ENCODE data around the gene OR3A1.
"Not testable (repeated sequence)": the region's sequence is repeated elsewhere in the genome, so short reads cannot be mapped to it uniquely, and the experiment has no call there.

Gene OR3A1

DNA sequence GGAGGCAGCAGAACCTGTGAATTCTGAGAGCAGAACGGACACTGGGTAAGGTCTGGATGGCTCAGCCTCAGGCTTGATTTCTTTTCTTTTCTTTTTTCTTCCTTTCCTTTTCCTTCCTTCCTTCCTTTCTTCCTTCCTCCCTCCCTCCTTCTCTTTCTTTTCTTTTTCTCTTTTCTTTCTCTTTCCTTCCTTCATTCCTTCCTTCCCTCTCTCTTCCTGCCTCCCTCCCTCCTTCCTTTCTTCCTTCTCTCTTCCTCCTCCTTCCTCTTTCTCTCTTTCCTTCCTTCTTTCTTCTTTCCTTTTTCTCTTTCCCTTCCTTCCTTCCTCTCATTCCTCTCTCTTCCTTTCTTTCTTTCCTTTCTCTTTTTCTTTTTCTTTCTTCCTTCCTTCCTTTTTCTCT is 38.0 kb downstream of the OR3A1 start:
- no peak overlapping the region for H3K4me3 ChIP-seq (replicated peaks; ENCODE audit: low read depth, low read length)
- no peaks in the 10 kb centered on the region for H3K27me3 ChIP-seq (replicated peaks; ENCODE audit: control insufficient read depth, insufficient read depth, low read length)
- TF ChIP-seq, protein P1, sequence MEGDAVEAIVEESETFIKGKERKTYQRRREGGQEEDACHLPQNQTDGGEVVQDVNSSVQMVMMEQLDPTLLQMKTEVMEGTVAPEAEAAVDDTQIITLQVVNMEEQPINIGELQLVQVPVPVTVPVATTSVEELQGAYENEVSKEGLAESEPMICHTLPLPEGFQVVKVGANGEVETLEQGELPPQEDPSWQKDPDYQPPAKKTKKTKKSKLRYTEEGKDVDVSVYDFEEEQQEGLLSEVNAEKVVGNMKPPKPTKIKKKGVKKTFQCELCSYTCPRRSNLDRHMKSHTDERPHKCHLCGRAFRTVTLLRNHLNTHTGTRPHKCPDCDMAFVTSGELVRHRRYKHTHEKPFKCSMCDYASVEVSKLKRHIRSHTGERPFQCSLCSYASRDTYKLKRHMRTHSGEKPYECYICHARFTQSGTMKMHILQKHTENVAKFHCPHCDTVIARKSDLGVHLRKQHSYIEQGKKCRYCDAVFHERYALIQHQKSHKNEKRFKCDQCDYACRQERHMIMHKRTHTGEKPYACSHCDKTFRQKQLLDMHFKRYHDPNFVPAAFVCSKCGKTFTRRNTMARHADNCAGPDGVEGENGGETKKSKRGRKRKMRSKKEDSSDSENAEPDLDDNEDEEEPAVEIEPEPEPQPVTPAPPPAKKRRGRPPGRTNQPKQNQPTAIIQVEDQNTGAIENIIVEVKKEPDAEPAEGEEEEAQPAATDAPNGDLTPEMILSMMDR (IDR thresholded peaks at IDR 0.05; ENCODE audit: insufficient read depth, low read length, poor library complexity, severe bottlenecking), result no peak
- no peaks in the 10 kb centered on the region for H3K36me3 ChIP-seq (ENCODE audit: control insufficient read depth, insufficient read depth, low read length)
- no peak for DNase-seq (ENCODE audit: extremely low read depth, insufficient read length)

DNA sequence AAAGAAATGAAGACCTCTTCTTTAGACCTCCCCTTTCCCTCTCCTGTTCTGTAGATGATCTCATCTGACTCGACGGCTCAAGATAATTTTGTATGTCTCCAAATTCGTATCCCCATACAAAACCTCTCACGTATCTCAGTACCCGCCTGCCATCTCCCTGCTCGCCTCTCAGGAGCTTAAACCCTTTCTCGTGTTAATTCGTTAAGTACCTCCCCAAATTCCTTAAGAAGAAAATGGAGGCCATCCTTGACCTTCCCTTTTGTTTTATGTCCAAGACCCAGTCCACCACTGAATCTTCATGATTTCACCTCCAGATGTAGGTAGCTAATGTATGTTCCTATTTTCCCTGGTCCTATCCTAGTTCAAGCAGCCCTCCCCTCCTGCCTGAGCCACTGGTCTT is 41.6 kb downstream of the OR3A1 start:
- H3K36me3 ChIP-seq (ENCODE audit: control insufficient read depth, insufficient read depth, low read length), result no peaks in the 10 kb centered on the region

DNA sequence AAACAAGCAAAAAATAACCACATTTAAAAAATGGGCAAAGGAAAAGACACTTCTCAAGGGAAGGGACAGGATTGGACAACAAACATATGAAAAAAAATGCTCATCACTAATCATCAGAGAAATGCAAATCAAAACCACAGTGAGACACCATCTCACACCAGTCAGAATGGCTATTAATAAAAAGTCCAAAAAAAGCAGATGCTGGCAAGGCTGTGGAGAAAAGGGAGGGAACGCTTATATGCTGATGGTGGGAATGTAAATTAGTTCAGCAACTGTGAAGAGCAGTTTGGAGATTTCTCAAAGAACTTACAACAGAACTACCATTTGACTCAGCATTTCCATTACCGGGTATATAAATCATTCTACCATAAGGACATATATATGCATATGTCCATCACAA is 49.1 kb downstream of the OR3A1 start:
- H3K36me3 ChIP-seq (ENCODE audit: control insufficient read depth, insufficient read depth, low read length); DNase-seq (ENCODE audit: extremely low read depth, insufficient read length); H3K4me3 ChIP-seq (replicated peaks; ENCODE audit: low read depth, low read length); H3K27me3 ChIP-seq (replicated peaks; ENCODE audit: control insufficient read depth, insufficient read depth, low read length): not testable (repeated sequence)

More for the DNA sequence above, 41.6 kb downstream of the OR3A1 start:
- no peak for DNase-seq (ENCODE audit: extremely low read depth, insufficient read length)
- TF ChIP-seq, protein P1 (IDR thresholded peaks at IDR 0.05; ENCODE audit: insufficient read depth, low read length, poor library complexity, severe bottlenecking), result no peak
- no peak overlapping the region for H3K4me3 ChIP-seq (replicated peaks; ENCODE audit: low read depth, low read length)
- H3K27me3 ChIP-seq (replicated peaks; ENCODE audit: control insufficient read depth, insufficient read depth, low read length), result no peaks in the 10 kb centered on the region

DNA sequence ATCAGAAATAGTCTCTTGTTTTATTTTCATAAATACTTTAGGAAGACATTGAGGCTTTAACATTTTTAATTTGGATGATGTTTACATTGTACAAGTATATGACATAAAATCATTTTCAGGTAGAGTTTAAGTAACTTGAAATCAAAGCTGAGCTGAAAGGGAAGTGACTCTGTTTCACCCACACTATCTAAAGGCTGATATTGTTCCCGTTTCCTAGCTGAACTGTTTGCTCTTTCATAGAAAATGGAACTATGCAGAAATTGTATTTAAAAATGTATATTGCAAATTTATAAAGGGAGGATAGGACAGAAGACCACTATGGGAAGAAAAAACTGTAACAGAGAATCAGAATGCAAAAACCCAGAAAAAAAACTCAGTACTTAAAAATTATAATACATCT is 53.3 kb downstream of the OR3A1 start:
- not testable (repeated sequence) for H3K27me3 ChIP-seq (replicated peaks; ENCODE audit: control insufficient read depth, insufficient read depth, low read length); H3K4me3 ChIP-seq (replicated peaks; ENCODE audit: low read depth, low read length); DNase-seq (ENCODE audit: extremely low read depth, insufficient read length); H3K36me3 ChIP-seq (ENCODE audit: control insufficient read depth, insufficient read depth, low read length)

DNA sequence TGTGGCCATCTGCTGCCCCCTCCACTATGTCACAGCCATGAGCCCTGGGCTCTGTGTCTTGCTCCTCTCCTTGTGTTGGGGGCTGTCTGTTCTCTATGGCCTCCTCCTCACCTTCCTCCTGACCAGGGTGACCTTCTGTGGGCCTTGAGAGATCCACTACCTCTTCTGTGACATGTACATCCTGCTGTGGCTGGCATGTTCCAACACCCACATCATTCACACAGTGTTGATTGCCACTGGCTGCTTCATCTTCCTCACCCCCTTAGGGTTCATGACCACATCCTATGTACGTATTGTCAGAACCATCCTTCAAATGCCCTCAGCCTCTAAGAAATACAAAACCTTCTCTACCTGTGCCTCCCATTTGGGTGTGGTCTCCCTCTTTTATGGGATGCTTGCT is 57.1 kb downstream of the OR3A1 start:
- H3K27me3 ChIP-seq (replicated peaks; ENCODE audit: control insufficient read depth, insufficient read depth, low read length); DNase-seq (ENCODE audit: extremely low read depth, insufficient read length); H3K36me3 ChIP-seq (ENCODE audit: control insufficient read depth, insufficient read depth, low read length); H3K4me3 ChIP-seq (replicated peaks; ENCODE audit: low read depth, low read length): not testable (repeated sequence)

All from GM06990 (cell line).